GM21515 (cell line): Measurements from ENCODE around the gene TMEM131.
"Not testable (repeated sequence)": the region's sequence is repeated elsewhere in the genome, so short reads cannot be mapped to it uniquely, and the experiment has no call there.

Source experiments
- ATAC-seq: cut with Tn5 transposase; IDR thresholded peaks from one replicate; pipeline ENCODE4 v1.9.1; 2021; ENCODE audit not compliant: unreplicated experiment

Gene TMEM131

DNA sequence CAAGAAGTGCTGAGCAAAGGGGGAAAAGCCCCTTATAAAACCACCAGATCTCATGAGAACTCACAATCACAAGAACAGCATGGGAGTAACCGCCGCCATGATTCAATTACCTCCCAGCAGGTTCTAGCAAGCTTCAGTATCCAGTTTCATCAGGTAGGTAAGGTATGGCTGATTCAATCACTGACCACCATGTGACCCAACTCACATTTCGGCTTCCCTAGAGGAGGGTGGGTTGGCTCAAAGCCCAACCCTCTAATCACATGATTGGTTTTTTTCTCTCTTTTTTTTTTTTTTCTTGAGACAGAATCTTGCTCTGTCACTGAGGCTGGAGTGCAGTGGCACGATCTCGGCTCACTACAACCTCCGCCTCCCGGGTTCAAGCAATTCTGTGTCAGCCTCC, 78.1 kb downstream of the TMEM131 start:
- ATAC-seq: not testable (repeated sequence)

DNA sequence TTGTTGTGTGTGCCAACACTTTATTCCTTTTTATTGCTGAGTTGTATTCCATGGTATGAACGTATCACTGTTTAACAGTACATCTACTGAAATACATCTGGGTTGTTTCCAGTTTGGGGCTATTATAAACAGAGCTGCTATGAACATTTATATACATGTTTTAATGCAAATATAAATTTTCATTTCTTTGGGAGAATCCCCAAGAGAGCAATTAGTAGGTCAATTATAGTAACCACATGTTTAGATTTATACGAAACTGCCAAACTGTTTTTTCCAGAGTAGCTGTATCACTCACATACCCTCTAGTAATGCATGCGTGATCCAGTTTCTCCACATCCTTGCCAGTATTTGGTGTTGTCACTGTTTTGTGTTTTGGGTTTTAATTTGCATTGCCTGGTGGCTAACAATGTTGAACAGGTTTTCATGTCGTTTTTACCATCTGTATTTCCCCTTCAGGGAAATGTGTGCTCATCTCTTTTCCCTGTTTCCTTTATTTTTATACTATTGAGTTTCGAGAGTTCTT, 81.0 kb downstream of the TMEM131 start:
- no peak for ATAC-seq

DNA sequence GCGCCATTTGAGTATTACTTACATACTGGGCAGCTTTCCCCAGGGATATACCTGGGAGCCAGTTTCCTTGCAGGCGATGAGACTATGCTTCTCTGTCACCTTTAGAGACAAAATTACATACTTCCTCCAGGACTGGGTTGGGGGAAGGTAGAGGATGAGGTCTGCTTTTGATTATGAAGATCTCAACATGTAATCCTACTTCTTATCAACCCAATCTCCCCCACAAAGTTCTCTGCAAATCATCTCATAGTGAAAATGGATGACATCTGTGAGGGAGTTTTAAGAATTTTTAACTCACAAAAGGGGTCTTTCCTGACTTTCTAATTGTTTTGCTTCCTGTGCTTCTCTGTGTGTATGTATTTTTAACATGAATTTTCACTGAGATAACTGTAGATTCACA, 81.9 kb downstream of the TMEM131 start:
- ATAC-seq: no peak

DNA sequence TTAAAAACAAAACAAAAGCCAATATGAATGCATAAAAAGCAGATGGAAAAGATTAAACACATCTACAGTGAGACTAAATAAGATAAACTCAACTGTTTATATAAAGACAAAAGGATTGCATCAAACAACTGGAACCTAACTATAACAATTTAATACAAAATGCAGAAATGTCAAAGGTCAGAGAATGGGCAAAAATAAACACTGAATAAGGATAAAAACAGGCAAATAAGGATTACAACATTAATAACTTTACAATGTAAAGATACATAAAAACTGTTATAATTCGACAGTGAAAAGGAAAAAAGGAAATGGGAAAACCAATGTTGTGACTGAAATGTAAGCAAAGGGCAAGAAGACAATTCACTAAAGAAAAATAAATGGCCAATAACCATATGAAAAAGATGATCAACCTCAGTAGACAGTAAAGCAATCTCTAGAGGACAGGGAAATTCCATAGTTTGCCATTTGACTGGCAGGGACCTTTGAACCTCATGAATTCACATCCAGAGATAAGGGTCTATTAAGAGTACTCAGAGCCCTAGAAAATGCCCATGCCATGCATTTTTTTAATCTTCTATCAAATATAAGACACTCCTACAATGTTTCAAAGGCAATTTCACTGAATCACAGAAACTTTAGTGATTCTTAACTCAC, 83.7 kb downstream of the TMEM131 start:
- no peak for ATAC-seq

DNA sequence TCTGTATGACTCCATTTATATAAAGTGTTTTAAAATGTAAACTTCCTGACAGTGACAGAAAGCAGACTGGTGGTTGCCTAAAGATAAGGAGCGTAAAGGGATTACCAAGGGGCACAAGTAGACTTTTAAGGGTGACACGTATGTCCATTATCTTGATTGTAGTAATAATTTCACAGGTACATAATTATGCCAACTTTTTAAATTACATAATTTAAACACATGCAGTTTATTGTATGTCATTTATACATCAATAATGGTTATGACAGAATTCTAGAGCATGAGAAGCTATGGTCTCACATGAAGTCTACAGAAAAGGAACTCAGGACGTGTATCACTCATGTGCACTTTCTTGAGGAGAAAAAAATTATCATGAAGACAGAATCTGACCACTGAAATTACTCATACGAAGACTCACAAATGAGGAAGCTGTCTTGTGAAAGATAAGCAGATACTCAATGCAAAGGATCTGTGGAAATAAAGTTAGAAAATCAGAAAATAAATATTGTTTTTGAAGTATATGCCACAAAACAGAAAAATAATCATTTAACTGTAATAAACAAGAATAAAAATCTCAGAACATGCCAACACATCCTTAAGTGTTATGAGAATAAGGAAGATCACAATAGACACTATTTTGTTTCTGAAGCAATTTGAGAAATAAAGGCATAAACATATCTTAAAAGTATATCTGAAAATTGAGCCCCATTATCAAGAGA, 84.4 kb downstream of the TMEM131 start:
- peak; percentile 60 for ATAC-seq

DNA sequence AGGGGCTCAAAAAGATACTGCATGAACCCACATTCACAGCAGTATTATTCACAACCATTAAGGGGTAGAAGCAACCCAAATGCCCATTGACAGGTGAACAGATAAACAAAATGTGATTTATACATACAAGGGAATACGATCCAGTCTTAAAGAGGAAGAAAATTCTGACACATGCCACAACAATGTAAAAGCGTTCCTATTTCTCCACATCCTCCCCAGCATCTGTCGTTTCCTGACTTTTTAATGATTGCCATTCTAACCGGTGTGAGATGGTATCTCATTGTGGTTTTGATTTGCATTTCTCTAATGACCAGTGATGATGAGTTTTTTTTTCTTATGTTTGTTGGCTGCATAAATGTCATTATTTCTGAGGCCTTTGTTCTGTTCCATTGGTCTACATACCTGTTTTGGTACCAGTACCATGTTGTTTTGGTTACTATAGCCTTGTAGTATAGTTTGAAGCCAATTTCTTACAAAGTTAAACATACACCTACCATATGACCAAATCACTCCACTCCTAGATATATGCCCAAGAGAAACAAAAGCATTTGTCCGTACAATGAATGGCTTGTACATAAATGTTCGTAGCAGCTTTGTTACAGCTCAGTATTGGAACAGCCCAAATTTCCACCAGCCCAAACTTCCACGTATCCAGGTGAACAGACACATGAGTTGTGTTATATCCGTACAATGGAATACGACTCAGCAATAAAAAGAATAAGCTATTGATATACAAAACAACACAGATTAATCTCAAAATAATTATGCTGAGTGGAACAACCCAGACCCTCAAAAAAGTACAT, 85.1 kb downstream of the TMEM131 start:
- no peak for ATAC-seq

DNA sequence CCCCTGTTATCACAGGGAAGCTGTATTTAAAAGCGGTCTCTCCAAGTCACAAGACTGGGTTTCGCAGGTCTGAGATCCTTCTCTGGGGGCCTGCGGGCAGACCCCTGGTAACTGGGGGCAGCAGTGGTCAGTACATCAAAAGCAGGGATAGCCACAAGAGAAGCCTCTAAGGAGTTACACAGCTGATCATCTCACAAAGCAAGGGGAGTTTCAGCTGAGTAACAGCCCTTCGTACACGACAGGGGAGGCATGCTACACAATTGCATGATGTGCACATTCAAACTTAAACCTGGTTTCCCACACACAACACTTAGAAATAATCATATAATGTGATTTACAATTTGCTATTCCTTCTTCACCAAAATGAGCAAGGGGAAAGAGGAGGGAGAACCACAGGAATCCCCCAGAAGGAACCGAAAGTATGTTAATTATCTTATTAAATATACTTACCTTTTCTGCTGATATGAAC, 87.5 kb downstream of the TMEM131 start:
- no peak for ATAC-seq

DNA sequence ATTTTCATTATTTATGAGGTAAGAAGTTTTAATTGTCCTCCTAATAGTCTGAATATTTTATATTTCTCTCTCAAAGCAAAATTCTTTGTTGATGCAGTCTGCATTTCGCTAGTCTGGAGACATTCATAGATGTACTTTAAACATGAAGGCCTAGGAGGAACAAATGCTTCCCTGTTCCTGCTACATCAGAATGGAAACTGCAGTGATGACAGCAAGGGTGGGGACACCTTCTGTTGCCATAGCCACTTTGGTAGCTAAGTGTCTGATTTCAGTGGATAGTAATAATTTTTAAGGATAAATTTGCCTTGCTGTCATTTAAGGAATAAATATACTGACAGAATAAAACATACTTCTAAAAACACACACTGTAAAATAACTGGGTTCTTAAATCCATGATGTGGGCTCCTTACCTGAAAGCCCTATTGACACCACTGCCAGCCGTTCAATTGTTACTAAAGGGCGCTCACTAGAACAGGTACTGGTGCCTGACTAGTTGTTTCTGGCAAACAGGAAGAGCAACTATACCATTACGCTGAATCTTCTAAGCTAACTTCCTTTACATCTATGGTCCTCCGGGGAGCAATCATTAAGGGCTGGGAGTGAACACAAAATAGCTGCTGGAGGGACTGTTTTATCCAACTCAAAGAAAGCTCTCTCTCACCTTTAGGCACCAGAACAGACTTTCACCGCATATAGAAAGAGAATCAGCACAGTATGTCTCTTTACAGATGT, 88.2 kb downstream of the TMEM131 start:
- ATAC-seq: no peak

DNA sequence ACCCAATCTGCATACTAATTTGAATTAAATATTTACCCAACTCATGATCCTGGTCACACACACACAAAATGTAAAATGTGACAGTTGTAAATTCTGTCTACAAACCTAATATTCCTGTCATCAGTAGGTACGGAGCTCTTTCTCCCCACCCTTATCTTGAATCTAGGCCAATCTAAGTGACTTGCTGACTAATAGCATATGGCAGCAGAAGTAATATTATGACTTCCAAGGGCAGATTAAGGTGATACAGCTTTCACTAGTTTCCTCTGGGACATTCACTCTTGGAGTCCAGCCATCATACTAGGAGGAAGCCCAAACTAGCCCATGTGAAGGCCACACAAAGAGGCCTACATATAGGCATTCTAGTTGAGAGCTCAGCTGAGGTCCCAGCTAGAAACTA, 89.4 kb downstream of the TMEM131 start:
- no peak for ATAC-seq

DNA sequence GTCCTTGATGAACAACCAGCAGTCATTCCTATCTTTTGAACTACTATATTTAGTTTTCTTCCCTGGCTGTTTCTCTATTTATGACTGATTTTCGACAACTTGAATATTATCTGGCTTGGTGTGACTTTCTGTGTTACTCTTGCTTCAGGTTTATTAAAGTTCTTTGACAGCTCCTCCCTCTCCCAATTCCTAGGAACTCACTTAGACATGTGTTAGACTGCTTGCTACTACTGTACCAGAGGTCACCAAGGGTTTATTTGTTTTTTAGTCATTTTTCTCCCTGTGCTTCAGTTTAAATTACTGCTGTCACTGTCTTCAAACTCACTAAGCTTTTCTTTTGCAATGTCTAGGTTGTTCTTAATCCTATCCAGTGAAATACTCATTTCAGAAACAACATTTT, 90.5 kb downstream of the TMEM131 start:
- no peak for ATAC-seq

DNA sequence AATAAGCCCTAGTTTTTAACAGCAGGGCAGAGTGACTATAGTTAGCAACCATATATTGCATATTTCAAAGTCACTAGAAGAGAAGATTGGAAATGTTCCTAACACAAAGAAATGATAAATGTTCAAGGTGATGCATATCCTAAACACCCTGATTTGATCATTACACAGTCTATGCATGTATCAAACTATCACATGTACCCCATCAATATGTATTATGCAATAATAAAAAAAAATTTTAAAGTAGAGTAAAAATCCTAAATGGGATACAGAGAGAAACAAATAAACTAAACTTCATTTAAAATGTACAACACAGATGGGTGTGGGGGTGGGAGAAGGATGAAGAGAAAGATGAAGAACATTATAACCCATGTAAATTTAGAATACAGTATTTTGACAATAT, 93.9 kb downstream of the TMEM131 start:
- no peak for ATAC-seq

DNA sequence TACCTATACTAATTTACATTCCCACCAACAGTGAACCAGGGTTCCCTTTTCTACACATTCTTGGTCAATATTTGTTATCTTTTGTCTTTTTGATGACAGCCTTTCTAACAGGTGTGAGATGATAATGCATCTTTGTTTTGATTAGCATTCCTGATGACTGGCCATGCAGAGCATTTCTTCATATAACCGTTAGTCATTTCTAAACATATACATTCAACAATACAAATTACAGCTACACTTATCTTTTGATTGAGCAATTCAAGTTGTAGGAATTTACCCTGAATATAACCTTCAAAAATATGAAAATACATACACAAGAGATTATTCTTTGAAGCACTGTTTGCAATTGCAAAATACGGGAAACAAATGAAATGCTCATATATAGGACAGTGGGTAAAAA, 94.9 kb downstream of the TMEM131 start:
- ATAC-seq: no peak

DNA sequence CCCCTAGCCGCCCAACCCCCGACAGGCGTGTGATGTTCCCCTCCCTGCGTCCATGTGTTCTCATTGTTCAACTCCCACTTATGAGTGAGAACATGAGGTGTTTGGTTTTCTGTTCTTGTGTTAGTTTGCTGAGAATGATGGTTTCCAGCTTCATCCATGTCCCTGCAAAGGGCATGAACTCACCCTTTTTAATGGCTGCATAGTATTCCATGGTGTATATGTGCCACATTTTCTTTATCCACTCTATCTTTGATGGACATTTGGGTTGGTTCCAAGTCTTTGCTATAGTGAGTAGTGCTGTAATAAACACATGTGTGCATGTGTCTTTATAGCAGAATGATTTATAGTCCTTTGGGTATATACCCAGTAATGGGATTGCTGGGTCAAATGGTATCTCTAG, 102.7 kb downstream of the TMEM131 start:
- ATAC-seq: not testable (repeated sequence)

DNA sequence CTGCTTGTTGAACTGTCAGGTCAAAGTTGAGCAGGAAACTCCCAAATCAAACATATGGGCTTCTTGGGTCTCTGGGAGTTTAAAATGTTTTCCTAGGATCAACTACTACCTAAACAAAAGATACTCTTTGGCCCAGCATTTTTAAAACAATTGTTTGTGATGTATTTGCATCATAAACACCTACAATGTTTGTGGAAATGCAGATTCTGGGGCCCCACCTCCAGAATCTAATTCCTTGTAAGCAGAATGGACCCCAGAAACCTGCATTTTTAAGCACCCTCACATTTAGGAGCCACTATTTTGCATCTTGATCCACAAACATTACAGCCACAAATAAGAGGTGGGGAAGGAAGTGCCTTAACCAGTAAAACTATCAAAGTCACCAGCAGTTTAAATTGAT, 104.1 kb downstream of the TMEM131 start:
- ATAC-seq: no peak

DNA sequence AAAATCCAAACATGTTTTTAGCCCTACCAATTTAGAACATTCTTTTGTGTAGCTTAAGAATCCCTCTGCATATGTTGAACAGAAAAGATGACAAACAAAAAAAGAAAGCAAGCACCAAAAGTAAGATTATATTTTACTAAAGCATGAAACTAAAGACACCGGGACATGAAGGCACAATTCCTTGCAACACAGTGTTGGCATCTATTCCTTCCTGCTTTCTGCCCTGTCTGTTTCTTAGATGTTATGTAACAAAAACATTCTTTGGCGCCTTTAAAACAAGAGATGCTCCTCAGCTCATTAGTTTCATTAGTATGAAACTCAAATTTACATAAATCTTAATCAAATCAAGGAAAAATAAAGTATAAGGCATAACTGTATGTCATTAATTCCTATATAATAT, 106.6 kb downstream of the TMEM131 start:
- ATAC-seq: no peak

DNA sequence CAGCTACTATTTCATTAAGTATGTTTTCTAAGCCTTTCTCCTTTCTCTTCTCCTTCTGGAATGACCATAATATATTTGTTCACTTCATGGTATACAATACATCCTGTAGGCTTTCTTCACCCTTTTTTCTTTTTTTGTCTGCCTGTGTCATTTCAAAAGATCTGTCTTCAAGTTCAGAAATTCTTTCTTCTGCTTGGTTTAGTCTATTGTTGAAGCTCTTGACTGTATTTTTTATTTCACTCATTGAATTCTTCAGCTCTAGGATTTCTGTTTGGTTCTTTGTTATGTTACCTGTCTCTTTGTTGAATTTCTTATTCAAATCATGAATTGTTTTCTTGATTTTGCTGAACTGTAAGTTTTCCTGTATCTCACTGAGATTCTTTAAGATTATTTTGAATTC, 109.9 kb downstream of the TMEM131 start:
- no peak for ATAC-seq

DNA sequence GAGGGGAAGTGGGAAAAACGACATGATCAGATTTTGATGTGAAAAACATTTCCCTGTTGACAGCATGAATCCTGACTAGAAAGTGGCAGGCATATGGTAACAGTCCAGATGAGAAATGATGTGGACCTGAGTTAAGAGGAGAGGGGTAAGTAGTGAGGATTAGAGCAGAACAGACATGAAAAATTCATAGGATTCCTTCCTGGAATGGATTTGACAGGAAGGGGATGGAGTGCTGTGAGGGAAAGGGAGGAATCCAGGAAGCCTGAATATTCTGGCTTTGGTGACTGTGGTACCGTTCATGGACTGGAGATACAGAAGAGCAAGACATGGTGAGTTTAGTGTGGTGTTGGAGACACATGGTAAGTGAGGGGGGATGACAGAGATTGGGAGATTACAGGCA, 115.4 kb downstream of the TMEM131 start:
- ATAC-seq: no peak

DNA sequence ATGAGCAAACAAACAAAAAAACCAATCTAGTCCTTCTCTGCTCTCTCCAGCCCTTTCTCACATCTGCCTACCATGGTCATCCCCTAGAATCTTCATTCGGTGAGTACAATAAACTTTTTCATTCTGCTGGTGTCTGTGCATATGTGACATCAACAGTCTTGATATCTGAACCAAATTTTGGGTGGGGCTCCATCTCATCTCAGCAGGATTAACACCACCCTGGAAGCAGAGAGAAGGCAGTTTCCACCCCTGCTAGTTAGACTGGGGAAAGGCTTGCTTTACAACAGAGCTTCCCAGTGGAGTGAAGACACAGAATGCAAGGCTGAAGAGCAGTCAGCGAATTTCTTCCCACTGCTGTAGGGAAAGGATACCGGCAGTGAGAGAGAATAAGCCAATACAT, 116.9 kb downstream of the TMEM131 start:
- ATAC-seq: no peak

DNA sequence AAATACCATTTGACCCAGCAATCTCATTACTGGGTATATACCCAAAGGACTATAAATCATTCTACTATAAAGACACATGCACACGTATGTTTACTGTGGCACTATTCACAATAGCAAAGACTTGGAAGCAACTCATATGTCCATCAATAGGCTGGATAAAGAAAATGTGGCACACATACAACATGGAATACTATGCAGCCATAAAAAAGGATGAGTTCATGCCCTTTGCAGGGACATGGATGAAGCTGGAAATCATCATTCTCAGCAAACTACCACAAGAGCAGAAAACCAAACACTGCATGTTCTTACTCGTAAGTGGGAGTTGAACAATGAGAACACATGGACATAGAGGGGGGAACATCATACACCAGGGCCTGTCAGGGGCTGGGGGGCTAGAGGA, 117.4 kb downstream of the TMEM131 start:
- ATAC-seq: not testable (repeated sequence)

DNA sequence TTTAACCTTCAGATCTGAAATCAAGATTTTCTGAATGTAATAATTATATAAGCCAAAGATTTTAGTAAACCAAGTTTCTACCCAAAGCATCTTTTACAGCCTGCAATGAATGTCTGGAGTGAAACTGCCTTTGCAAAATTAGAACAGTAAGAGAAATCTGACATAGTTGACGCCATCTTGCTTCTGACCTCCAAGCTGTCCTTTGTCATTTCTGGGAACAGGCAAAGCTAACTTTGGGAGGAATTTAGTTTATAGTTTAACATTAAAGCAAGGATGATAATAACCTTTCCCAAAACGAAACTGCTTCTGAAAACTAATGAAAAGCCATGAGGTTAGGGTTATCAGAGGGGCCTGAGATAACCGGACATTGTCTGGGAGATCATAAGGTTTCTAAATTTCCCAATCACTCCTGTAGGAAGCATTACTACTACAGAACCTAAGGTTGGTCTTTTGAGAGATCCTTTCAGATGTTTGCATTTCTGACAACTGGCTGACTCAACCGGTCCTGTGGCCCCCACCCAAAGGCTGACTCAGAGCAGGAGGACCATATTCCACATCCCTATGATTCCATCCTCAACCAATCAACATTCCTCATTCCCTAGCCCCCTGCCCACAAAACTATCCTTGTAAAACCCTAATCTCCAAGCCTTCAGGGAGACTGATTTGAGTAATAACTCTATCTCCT, 124.5 kb downstream of the TMEM131 start:
- ATAC-seq: no peak
